ENCODE results near the gene IL13RA1.
A peak's percentile ranks its signal among the peaks of the same experiment; 100 is the strongest.
"Not testable (repeated sequence)": the region's sequence is repeated elsewhere in the genome, so short reads cannot be mapped to it uniquely, and the experiment has no call there.

IL13RA1 gene

DNA sequence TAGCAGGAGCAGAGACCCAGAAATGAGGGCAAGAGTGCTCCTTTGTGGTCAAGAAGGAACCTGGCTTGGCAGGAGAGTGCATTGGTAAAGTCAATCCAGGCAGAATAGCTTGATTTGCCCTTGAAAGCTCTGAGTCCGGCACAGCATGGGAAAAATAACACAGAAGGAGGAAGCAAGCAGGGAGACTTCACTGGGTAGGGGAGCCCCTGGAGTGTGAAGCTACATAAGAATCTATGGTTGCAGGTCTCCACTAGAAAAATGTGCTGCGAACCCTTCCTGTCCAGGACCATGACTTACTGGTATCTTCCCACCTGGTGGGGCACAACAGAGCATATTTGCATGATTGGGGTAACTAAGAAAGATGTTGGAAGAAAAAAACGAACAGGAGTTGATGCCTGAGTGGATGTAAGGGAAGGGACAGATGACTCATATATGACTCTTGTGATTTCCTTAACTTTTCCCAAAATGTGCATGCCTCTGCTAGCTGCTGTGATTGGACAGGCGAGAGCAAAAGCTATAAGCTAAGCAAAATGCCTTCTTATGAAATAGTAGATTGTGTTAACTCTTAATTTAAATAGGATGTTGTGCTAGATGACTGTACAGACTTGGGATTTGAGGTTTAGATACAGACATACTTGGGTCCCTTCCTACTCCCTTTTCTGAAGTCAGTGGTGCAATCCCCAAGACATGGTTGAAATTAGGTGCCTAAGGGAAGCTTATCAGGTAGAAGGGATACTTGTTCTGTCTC, 3.3 kb downstream of the IL13RA1 start:
- peak; percentile 87 for DNase-seq

DNA sequence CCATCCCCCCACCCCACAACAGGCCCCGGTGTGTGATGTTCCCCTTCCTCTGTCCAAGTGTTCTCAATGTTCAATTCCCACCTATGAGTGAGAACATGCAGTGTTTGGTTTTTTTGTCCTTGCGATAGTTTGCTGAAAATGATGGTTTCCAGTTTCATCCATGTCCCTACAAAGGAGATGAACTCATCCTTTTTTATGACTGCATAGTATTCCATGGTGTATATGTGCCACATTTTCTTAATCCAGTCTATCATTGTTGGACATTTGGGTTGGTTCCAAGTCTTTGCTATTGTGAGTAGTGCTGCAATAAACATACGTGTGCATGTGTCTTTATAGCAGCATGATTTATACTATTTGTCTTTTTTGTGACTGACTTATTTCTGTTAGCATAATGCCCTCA, 5.1 kb downstream of the IL13RA1 start:
- not testable (repeated sequence) for DNase-seq

DNA sequence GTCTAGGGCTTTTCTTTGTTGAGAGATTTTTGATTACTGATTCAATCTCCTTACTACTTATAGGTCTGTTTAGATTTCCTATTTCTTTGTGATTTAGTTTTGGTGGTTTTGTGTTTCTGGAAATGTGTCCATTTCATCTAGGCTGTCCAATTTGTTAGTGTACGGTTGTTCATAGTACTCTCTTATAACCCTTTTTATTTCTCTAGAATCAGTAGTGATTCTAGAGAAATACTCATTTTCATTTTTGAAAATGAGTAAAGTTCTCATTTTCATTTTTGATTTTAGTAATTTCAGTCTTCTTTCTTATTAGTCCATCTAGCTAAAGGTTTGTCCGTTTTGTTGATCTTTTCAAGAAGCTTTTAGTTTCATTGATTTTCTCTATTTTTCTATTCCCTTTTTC, 7.5 kb downstream of the IL13RA1 start:
- no peak for DNase-seq

DNA sequence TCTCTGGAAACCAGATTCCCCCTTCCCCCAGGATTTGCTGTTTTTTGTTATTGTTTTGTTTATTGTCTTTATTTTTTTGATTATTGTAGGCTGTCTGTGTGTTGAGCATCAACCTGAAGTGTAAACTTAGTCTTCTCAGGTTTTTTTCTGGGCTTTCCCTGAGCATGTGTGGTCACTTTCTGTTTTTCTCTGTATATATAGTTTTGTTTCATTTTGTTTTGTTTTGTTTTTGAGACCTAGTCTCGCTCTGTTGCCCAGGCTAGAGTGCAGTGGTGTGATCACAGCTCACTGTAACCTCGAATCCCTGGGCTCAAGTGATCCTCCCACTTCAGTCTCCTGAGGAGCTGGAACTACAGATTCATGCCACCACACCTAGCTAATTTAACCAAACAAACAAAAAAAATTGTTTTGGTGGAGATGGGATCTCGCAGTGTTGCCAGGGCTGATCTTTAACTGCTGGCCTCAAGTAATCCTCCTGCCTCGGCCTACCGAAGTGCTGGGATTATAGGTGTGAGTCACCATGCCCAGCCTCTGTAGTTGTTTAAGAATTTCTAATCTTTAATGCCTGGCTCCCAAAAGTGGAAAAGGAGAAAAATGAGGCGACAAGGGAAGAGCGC, 9.1 kb downstream of the IL13RA1 start:
- no peak for DNase-seq

DNA sequence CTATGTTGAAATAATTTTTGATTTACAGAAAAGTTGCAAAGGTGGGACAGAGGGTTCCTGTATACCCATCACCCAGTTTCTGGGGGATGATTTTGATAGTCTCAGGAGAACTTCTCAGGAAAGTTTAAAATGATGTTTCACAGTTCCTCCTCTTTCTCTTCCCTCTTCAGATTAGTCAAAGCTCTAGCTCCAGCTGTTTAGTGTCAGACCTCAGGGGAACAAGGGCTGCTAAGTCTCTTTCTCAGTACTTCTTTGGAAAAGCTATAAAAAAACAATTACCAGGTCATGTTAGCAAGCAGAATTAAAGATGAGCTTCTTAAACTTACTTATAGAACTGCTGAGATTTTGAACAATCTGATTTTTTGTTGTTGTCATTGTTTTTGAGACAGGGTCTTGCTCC, 12.2 kb downstream of the IL13RA1 start:
- no peak for DNase-seq

DNA sequence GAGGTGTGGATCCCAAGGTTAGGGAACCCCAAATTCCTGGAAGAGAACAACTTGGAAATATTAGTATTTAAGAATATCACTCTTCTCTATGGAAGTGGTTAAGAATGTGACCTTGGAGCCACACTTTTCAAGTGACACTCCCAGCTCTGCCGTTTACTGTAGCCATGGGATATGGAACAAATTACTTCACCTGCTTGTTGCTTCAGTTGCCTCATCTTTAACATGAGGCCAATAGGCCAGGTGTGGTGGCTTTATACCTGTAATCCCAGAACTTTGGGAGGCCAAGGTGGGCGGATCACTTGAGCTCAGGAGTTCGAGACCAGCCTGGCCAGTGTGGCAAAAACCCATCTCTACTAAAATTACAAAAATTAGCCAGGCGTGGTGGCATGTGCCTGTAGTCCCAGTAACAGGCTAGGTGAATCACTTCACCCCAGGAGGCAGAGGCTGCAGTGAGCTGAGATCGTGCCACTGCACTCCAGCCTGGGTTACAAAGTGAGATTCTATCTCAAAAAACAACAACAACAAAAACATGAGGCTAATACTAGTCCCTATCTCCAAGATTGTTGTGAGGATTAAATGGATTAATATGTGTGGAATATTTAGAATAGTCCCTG, 13.0 kb downstream of the IL13RA1 start:
- no peak for DNase-seq

DNA sequence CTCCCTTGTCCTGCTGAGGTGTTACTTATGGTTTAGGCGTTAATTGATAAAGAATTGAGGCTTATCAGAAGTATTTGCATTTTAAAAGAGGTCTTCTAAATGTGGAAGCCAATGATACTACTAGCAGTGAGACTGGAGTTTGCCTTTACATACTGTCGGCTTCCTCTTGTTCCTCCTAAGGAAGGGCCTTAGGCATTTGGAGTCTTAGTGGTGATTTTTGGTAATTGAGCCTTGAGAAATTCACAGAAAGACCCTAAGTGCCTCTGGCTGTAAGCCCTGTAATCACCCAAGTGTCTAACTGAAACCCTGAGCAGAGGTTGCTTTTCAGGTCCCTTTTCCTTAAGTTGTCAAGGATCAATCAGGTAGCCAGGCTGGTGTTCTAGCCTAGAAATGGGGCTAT, 14.8 kb downstream of the IL13RA1 start:
- DNase-seq, result no peak

DNA sequence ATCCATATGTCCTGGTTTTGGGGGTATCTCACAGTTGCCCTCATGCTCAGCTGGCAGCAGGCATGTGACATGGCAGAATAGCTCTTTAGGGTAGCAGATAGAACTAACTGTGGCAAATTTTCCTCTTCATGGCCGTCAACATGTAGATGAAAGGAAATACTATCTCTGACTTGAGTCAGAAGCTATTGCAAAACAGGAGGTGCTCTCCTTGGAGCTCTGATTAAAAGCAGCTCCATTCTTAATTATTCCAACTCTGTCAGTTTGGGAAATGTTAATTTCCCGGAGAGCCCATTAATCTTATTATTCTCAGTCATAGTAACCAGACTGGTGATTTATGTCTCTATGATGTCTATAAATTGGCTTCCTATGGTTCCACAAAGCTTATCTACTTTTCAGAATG, 18.2 kb downstream of the IL13RA1 start:
- DNase-seq, result peak; percentile 45

DNA sequence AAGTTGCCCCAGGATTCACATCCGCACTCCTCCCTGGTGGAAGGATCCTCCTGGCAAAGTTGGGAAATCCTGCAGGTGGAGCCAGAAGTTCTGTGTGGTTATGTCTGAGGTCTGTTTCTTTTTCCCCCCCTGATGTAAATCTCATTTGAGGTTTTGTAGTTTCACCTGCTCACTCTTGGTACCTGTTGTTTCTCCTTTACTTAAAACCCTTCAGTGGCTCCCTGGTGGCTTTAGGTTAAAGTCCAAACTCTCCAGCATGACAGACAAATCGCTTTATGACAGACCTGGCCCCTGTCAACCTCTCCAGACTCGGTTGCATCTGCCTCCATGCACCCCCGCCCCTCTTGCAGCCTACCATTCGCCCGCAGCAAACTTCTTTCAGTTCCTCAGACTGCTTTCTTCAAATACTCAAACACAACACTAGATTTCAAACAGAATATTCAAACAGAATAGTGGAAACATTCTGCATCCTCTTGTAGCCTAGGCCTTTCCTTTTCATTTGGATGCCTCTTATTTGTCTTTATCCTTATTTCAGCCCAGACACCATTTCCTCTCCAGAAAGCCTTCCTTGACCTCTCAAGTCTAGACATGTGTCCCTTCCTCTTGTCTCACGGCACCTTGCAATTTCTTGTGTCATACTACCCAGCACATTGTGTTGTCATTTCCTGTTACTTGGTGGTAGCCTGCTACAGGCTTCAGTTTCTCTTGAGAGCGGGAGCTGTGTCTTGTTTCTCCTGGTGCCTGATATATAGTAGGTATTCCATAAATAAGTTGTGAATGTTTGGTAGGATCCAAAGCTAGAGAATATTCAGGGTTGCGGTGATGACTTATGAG, 24.8 kb downstream of the IL13RA1 start:
- DNase-seq, result no peak

DNA sequence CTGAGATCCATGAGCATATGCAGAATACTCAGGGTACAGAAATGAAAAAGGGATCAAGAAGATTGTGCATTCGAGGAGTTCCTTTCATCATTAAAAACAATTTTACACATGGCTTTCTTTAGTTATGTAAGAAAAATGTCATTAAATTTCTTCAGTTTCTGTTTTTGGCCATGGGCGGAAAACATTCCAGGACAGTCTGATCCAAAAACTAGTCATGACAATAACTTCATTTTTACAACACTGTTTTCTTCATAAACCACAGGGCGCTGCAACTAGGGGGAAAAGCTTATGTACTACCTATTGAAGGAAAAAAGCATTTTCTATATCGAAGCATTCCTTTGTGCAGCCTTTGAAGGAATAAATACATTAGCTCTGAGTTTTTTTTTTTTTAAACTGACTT, 28.2 kb downstream of the IL13RA1 start:
- no peak for DNase-seq

DNA sequence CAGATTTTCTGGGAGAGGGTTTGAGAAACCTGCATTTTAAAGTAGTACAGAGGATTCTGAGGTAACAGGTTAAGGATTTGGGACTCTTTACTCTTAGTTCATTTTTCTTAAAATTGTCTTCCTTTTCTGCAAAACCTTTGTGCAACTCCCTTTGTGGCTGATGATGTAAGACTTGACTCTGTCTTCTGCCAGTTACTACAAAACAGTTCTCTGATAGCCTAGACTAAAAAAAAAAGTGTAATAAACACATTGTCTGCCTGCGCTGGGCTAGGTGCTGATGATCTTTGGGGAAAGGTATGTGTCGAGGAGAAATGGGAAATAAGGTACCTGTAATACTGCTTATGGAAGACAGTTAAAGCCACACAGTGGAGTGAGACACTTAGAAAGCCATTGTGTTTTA, 28.7 kb downstream of the IL13RA1 start:
- no peak for DNase-seq

DNA sequence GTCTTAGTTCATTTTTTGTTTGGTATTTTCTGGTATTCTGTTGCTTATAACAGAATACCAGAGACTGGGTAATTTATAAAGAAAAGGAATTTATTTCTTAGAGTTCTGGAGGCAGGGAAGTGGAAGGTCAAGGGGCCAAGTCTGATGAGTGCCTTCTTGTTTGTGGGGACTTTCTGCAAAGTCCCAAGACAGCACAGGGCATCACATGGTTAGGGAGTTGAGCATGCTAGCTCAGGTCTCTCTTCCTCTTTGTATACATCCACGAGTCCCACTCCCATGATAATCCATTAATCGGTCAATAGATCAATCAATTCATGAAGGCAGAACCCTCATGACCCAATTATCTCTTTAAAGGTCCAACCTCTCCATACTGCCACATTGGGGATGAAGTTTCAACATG, 31.1 kb downstream of the IL13RA1 start:
- DNase-seq, result no peak

DNA sequence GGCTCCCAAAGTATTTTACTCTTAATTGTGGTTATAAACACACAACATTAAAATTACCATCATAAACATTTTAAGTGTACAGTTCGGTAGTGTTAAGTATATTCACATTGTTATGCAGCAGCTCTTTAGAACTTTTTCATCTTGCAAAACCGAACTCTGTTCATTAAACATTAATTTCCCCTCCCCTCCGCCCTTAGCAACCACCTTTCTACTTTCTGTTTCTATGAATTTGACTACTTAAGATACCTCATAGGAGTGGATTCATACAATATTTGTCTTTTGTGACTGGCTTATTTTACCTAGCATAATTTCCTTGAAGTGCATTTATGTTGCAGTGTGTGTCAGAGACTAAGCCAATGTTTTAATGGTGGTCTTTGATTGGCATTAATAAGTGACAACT, 32.6 kb downstream of the IL13RA1 start:
- no peak for DNase-seq

DNA sequence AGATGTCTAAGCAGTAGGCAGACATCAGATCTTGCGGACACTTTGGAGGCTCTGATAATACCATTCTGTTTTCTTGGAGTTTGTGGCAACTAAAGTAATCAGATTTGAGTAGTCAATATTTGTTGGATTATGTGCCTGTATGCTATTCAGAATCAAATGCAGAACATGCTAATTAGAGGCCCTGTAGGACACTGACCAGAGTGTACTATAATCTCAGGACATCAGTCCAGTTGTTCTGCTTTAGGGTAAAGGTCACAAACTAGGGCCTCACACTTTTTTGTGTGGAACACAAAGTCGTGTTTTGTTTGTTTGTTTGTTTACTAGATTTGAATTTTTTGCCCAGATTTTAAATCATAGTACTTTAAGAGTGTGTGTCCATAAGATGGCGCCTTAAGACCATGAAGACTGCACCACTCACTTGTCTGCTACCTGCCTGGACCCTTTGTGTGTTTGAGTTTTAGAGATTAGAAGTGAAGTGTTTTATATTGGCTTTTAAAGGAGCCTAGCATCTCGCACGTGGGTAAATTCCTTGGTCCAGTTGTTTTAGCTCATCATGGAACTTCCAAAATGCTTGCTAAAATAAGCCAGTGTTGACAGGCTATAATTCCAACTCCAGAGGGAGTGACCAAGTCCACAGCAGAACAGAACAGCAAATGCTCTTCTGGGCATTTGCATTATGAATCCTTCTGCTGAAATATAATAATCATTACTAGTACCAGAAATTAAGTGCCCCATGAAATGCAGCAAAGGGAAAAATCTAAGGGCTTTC, 34.7 kb downstream of the IL13RA1 start:
- DNase-seq, result no peak

DNA sequence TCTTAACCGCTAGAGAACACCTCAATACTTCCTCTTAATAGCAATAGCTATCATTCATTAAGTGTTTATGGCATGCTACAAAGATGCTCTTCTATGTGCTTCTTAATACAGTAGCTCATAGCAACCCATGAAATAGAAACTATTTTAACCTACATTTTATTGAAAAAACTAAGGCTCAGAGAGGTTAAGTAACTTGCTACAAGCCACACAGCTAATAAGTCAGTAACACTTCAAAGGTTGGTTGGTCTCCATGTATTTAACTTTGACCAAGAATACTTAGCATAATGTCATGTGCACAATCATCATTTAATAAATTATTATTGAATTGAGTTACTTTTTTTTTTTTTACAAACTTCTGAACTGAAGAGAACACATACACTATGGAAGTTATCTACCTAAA, 36.1 kb downstream of the IL13RA1 start:
- no peak for DNase-seq

DNA sequence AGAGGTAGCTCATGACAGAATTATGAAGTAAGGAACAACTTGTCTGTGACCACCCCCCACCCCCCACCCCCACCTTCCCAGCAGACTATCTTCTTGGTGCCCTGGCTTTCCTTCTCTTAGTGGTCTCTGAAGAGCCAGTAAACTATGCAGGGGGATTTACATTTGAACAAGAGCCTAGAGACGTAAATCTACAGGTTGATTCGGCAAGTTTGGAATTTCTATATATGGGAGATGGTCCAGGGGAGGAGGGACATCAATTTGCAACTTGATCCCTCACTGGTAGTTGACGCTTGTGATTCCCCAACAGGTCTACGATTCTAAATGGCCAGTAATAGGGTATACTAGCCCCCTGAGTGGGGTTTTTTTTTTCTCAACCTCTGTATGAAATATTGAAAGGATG, 36.7 kb downstream of the IL13RA1 start:
- no peak for DNase-seq

DNA sequence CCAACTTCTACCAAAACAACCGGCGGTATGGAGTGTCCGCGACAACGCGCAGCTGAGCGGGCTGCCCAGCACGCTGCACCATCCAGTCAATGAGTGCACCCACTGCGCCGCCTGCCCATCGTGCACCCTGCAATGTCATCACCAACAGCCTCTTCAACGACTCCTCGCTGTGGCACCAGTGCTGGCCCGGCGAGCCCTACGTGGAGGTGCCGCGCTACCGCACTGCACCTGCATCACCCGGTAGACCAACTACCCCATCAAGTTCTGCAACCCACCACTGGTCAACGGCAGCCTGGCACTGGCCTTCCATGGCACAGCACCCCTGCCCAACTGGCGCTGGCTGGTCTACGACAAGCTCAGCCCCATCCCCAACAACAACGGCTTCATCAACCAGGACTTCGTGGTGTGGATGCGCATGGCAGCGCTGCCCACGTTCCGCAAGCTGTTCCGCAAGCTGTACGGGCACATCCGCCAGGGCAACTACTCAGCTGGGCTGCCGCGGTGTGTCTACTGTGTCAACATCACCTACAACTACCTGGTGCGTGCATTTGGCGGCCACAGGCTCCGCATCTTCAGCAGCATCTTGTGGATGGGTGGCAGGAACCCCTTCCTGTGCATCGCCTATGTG, 42.8 kb downstream of the IL13RA1 start:
- no peak for DNase-seq

DNA sequence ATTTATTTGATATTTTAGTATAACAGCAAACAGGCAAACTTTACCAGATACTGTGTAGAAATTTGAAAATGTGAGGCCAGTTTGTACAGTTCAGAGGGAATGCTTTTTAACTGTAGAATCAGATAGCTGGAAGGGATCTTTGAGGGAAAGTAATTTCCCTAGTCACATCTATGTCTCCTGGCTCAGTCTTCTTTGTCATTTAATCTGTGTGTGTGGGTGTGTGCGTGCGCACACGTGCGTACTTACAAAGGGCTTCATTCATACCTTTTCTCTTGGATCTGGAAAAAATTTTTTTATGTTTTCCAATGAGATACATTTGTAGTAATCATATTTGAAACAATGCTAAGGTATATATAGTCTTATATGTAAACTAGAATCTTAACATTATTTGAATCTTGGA, 44.6 kb downstream of the IL13RA1 start:
- no peak for DNase-seq

DNA sequence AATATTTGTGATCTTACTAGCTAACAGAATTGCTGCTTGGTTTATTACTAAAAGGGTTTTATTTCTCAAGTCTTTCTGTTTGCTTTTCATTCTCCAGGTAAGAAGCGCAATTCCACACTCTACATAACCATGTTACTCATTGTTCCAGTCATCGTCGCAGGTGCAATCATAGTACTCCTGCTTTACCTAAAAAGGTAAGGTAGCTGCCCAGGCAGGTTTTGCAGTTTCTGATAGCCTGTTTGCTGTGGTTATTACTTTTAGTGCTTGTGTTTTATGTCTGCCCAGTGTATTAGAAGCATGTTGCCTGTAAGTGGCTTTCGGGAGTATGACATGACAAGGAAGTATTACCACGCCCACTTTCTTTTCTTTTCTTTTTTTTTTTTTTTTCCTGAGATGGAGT, 46.4 kb downstream of the IL13RA1 start:
- no peak for DNase-seq

DNA sequence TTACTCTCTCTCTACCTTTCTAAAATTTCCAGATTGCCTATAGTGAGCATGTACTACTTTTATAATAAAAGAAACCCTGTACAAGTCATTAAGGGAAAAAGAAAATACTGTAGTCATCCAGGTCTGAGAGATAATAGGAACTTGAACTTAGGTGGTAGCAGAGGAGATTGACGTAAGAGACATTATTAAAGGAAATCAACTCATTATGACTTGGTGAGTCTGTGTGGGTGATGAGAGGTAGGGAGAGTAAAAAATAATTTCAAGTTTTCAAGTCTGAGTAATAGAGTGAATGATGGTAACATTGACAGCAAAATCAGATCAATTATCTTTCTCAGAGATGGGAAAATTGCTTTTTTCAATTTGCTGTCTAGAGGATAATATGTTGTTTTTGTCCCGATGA, 52.2 kb downstream of the IL13RA1 start:
- no peak for DNase-seq

DNA sequence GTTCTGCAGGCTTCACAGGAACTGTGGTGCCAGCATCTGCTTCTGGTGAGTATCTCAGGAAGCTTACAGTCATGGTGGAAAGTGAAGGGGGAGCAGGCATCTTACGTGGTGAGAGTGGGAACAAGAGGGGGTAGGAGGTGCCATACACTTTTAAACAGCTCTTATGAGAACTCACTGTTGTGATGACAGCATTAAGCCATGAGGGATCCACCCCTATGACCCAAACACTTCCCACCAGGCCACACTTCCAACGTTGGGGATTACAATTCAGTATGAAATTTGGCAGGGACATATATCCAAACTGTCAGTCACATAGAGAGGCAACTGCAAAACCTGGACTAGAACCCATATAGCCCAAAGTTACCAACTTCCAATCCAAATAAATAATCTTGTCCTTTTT, 53.1 kb downstream of the IL13RA1 start:
- DNase-seq, result no peak

DNA sequence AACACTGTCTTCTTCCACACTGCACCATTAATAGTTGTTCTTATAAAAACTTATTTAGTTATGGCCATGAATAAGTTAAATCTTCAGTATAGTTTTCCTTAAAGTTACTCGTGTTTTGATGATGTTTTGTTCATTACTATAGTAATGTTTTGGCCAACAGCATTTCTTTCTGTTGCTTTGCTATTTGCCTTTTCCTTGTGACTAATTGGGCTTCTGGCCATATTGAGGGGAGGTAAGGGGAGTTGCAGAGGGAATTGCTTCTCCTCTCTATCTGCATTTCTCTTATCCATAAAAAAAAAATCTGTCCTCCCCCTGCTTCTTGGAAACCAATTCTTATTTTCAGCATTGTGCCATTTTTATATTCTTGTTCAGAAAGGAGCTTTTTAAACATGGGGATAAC, 53.5 kb downstream of the IL13RA1 start:
- no peak for DNase-seq
